GM12878 (cell line): ENCODE measurements around the gene CSTF2T.

Experiments used
- CTCF ChIP-seq, 3 experiments: IDR thresholded peaks in 2 of 3; conservative IDR thresholded peaks in 1 of 3; 2 replicates each; pipeline ENCODE4 v1.5.1; 2011; ENCODE audit warnings: low read depth in 3 of 3, low read length in 3 of 3, mild to moderate bottlenecking in 3 of 3, control low read depth in 2 of 3, moderate library complexity in 2 of 3, inconsistent platforms in 1 of 3, mixed read lengths in 1 of 3; ENCODE audit not compliant: control insufficient read depth in 2 of 3, insufficient read depth in 1 of 3; ENCODE audit errors: extremely low read depth in 1 of 3
- EZH2 ChIP-seq: IDR thresholded peaks from 2 replicates; pipeline ENCODE4 v1.6.1; 2012; ENCODE audit warnings: low read depth, mild to moderate bottlenecking, control low read depth, inconsistent platforms, low read length, borderline replicate concordance; ENCODE audit not compliant: control insufficient read depth
- POLR2A ChIP-seq: IDR thresholded peaks from 2 replicates; pipeline ENCODE4 v1.6.1; 2011; ENCODE audit warnings: low read depth, mild to moderate bottlenecking, low read length

DNA sequence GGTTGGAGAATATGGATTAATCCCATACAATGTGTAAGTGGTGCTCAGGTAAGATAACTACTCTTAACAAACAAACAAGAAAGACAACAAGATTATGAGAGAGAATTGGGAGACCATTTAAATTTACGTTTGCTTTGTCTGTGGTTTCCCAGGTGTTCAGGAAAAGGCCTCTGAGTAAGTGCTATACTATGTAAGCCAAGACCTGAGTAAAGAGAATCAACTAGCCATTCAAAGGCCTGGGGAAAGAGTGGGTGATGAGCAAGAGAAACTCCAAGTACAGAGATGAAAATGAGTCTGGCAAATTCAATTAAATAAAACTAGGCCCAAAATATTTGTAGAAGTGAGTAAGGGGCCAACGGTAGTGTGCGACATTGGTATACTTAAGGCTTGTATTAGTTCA, 9.9 kb downstream of the CSTF2T start:
- TF ChIP-seq CTCF (IDR thresholded peaks at IDR 0.05 in 2 of 3, conservative IDR thresholded peaks at IDR 0.05 in 1 of 3; ENCODE audit: control insufficient read depth in 2 of 3, extremely low read depth in 1 of 3, insufficient read depth in 1 of 3, low read depth in 3 of 3, low read length in 3 of 3): no peak
- no peak for TF ChIP-seq EZH2
- TF ChIP-seq POLR2A: no peak
